Measurements from ENCODE around the gene PDF.
A peak's percentile ranks its signal among the peaks of the same experiment; 100 is the strongest.
"Not testable (repeated sequence)": the region's sequence is repeated elsewhere in the genome, so short reads cannot be mapped to it uniquely, and the experiment has no call there.

PDF gene

DNA sequence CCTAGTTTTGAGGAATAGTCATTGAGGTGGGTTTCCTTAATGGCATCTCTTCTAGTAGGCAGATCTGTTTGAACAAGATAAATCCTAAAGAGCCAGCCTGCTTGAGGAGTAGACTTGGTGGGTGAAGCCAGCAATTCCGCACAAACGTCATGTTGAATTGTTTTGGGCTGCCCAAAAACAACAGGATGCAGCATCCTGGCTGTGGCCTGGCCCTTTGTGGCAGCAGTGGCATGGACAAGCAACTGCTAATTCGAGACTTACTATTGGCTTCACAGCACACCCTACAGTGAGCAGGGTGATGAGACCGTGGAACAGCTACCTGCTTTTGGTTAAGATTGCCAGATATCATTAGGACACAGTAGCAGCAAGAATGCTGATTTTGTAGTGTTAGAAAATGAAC, 28.5 kb downstream of the PDF start:
- no peak for TF ChIP-seq CTCF (IDR thresholded peaks at IDR 0.05; ENCODE audit: low read length, missing control alignments)
- H3K4me3 ChIP-seq (replicated peaks; ENCODE audit: low read depth, low read length): no peak overlapping the region
- DNase-seq (ENCODE audit: low read depth): no peak

GRCh38 chr16:69301187-69301586, 29.2 kb downstream of the PDF start:
- H3K4me3 ChIP-seq (replicated peaks; ENCODE audit: low read depth, low read length): no peak overlapping the region
- no peak for DNase-seq (ENCODE audit: low read depth)
- TF ChIP-seq CTCF (IDR thresholded peaks at IDR 0.05; ENCODE audit: low read length, missing control alignments): no peak

DNA sequence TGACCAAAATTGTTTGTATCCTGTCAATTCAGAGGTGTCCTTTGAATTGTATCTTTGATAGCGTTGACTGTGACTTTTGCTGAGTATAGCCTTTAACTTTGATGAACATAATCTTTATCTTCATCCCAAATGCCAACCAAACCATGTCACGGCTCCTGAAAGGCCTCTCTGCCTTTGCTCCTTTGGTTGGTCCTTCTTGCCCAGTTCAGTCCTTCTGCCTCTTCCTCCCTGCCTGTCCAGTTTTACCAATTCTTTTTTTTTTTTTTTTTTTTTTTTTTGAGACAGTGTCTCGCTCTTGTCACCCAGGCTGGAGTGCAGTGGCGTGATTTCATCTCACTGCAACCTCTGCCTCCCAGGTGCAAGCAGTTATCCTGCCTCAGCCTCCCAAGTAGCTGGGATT, 32.1 kb downstream of the PDF start:
- no peak for DNase-seq (ENCODE audit: low read depth)
- TF ChIP-seq CTCF (IDR thresholded peaks at IDR 0.05; ENCODE audit: low read length, missing control alignments): no peak
- H3K4me3 ChIP-seq (replicated peaks; ENCODE audit: low read depth, low read length): no peak overlapping the region

- not testable (repeated sequence) for DNase-seq (ENCODE audit: low read depth); H3K4me3 ChIP-seq (replicated peaks; ENCODE audit: low read depth, low read length)
Observed at GRCh38 chr16:69296771-69297170, 33.6 kb downstream of the PDF start.

GRCh38 chr16:69294051-69294450, 36.3 kb downstream of the PDF start:
- TF ChIP-seq CTCF (IDR thresholded peaks at IDR 0.05; ENCODE audit: low read length, missing control alignments): no peak
- no peak overlapping the region for H3K4me3 ChIP-seq (replicated peaks; ENCODE audit: low read depth, low read length)
- DNase-seq (ENCODE audit: low read depth): no peak

GRCh38 chr16:69293401-69293800, 37.0 kb downstream of the PDF start:
- no peak for DNase-seq (ENCODE audit: low read depth)
- TF ChIP-seq CTCF (IDR thresholded peaks at IDR 0.05; ENCODE audit: low read length, missing control alignments): no peak

DNA sequence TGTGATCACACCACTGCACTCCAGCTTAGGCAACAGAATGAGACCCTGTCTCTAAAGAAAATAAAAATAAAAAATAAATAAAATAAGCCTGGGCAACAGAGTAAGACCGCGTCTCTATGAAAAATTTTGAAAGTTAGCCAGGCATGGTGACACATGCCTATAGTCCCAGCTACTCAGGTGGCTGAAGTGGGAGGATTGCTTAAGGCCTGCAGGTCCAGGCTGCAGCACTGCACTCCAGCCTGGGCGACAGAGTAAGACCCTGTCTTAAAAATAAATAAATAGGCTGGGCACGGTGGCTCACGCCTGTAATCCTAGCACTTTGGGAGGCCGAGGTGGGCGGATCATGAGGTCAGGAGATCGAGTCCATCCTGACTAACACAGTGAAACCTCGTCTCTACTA, 38.7 kb downstream of the PDF start:
- not testable (repeated sequence) for H3K4me3 ChIP-seq (replicated peaks; ENCODE audit: low read depth, low read length); DNase-seq (ENCODE audit: low read depth)

More at GRCh38 chr16:69293401-69293800, 37.0 kb downstream of the PDF start:
- H3K4me3 ChIP-seq (replicated peaks; ENCODE audit: low read depth, low read length): no peak overlapping the region

DNA sequence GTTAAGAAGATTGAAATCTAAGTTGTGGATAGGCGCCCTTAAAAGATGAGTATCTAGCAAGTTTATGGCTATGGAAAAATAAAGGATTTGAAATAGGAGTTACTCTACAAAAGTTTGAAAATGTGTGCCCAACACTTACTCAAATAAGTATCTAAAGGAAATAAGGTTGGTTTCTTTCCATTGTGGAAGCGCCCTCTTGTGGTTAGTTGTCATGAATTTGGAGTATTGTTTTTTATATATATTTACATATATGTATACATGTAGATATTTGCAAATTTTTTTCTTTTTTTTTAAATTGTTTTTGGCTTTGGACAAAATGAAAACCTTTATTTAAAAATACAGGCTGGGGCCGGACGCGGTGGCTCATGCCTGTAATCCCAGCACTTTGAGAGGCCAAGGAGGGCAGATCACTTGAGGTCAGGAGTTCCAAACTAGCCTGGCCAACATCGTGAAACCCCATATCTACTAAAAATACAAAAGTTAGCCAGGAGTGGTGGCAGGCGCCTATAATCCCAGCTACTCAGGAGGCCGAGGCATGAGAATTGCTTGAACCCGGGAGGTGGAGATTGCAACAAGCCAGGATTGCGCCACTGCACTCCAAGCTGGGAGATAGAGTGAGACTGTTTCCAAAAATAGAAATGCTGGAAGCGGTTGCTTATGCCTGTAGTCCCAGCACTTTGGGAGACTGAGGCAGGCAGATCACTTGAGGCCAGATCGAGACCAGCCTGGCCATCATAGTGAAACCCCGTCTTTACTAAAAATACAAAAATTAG, 43.3 kb downstream of the PDF start:
- H3K4me3 ChIP-seq (replicated peaks; ENCODE audit: low read depth, low read length): no peak overlapping the region
- peak; percentile 53 for TF ChIP-seq CTCF (IDR thresholded peaks at IDR 0.05; ENCODE audit: low read length, missing control alignments)
- peak; percentile 87 for DNase-seq (ENCODE audit: low read depth)

Data from fibroblast of pulmonary artery (primary cell).